ENCODE measurements around the gene UBAP2.

Gene UBAP2

DNA sequence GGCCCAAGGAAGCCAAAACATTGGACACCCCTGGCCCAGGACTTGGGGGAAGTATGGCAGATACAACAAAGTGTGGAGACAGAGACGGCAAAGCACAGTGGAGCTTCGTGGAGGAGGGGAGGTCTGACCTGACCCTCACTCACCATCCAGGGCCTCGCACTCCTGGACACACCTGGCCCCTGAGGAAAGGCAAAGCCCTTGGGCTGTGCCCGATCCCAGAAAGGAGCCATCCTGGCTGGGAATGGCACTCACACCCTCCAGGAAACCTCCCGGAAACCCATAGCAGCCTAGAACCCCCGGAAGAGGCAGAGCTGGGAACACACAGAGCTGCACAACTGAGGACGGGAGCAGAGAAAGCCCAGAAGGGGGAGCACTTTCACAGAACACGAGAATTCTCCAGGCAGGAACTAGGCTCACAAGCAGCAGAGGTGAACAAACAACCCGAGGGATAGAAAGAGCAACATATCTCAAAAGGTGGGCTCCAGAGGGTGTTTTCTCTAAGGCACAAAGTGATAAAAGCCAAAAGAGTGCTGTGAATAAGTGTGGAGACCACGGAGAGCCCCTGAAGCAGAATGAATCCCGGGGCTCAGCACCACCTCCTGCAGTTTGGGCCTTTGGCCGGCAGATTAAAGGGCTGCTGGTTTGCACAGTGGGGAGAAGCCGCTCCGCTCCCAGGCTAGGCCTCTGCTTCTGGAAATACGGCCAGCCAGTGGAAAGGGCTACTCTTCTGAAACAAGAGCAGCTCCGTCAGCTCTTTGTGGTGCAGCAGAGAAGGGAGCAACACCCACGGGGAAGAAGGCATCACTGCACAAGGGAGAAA, 123.5 kb downstream of the UBAP2 start:
- Histone ChIP-seq H3K14ac (ENCODE audit: low read length) (no peak overlapping the region), H2AFZ (ENCODE audit: low read length) (no peak overlapping the region), H2BK5ac (ENCODE audit: low read length) (no peak overlapping the region), H3K4me1 (ENCODE audit: control insufficient read depth in 2 of 2, insufficient read depth in 1 of 2, low read depth in 1 of 2, low read length in 2 of 2) (peaks cover 0 to 3% of the 10 kb centered on the region in 2 donors), H3K9ac (ENCODE audit: low read depth, low read length, poor library complexity) (no peak overlapping the region), H4K91ac (ENCODE audit: low read depth, low read length, poor library complexity) (no peak overlapping the region), H3K27me3 (ENCODE audit: control insufficient read depth in 3 of 3, insufficient read depth in 3 of 3, low read depth in 1 of 3, low read length in 3 of 3) (no peaks in the 10 kb centered on the region), H3K4me2 (ENCODE audit: insufficient read depth, low read length, poor library complexity, severe bottlenecking) (no peak overlapping the region), H2BK120ac (ENCODE audit: low read depth, low read length) (no peak overlapping the region), H2BK15ac (ENCODE audit: low read length) (no peak overlapping the region), H3K27ac (replicated peaks; ENCODE audit: low read length) (peak overlapping the region; percentile 36), H2BK12ac (ENCODE audit: low read length) (no peak overlapping the region), H4K8ac (ENCODE audit: low read depth, low read length) (no peak overlapping the region), H3K4me3 (ENCODE audit: low read length in 2 of 2) (no peak overlapping the region), H3K36me3 (replicated peaks in 1 of 2; ENCODE audit: control insufficient read depth in 2 of 2, insufficient read depth in 2 of 2, low read length in 2 of 2) (peaks cover 58 to 95% of the 10 kb centered on the region in 2 donors), H3K79me1 (ENCODE audit: low read depth, low read length) (peaks cover 3% of the 10 kb centered on the region), H3K23ac (ENCODE audit: low read depth, low read length, poor library complexity) (no peak overlapping the region), H3K4ac (ENCODE audit: low read length) (no peak overlapping the region), H2AK5ac (ENCODE audit: low read depth, low read length) (no peak overlapping the region), H3K9me3 (replicated peaks in 1 of 2; ENCODE audit: control insufficient read depth in 2 of 2, insufficient read depth in 1 of 2, low read depth in 1 of 2, low read length in 2 of 2) (no peaks in the 10 kb centered on the region), H3K18ac (ENCODE audit: low read length) (peak overlapping the region; percentile 20)
- DNase-seq (ENCODE audit: low spot score), result peak; percentile 58
- no CpG with 5 or more reads among the region's 17 CpGs for WGBS, 2 donors (ENCODE audit: extremely low coverage in 2 of 2, insufficient read length in 2 of 2, insufficient replicate concordance in 1 of 2)

- H4K8ac ChIP-seq (ENCODE audit: low read depth, low read length), result no peak overlapping the region
- no peak overlapping the region for H3K9ac ChIP-seq (ENCODE audit: low read depth, low read length, poor library complexity)
- DNase-seq (ENCODE audit: low spot score), result no peak
- WGBS, 2 donors (ENCODE audit: extremely low coverage in 2 of 2, insufficient read length in 2 of 2, insufficient replicate concordance in 1 of 2), result no CpG with 5 or more reads among the region's 14 CpGs
- peaks cover 0 to 3% of the 10 kb centered on the region in 2 donors for H3K4me1 ChIP-seq (ENCODE audit: control insufficient read depth in 2 of 2, insufficient read depth in 1 of 2, low read depth in 1 of 2, low read length in 2 of 2)
- H3K27me3 ChIP-seq (ENCODE audit: control insufficient read depth in 3 of 3, insufficient read depth in 3 of 3, low read depth in 1 of 3, low read length in 3 of 3), result no peaks in the 10 kb centered on the region
- H3K18ac ChIP-seq (ENCODE audit: low read length), result no peak overlapping the region
- H3K14ac ChIP-seq (ENCODE audit: low read length), result no peak overlapping the region
- H3K9me3 ChIP-seq (replicated peaks in 1 of 2; ENCODE audit: control insufficient read depth in 2 of 2, insufficient read depth in 1 of 2, low read depth in 1 of 2, low read length in 2 of 2), result no peaks in the 10 kb centered on the region
- H3K79me1 ChIP-seq (ENCODE audit: low read depth, low read length), result peaks cover 3% of the 10 kb centered on the region
- H3K4me3 ChIP-seq (ENCODE audit: low read length in 2 of 2), result no peak overlapping the region
- H4K91ac ChIP-seq (ENCODE audit: low read depth, low read length, poor library complexity), result no peak overlapping the region
- no peak overlapping the region for H3K27ac ChIP-seq (replicated peaks; ENCODE audit: low read length)
- no peak overlapping the region for H3K4ac ChIP-seq (ENCODE audit: low read length)
- peaks cover 63 to 99% of the 10 kb centered on the region in 2 donors for H3K36me3 ChIP-seq (replicated peaks in 1 of 2; ENCODE audit: control insufficient read depth in 2 of 2, insufficient read depth in 2 of 2, low read length in 2 of 2)
- H2BK5ac ChIP-seq (ENCODE audit: low read length), result peak overlapping the region; percentile 43
- H3K4me2 ChIP-seq (ENCODE audit: insufficient read depth, low read length, poor library complexity, severe bottlenecking), result no peak overlapping the region
- H2BK12ac ChIP-seq (ENCODE audit: low read length), result no peak overlapping the region
- peak overlapping the region; percentile 59 for H3K23ac ChIP-seq (ENCODE audit: low read depth, low read length, poor library complexity)
- no peak overlapping the region for H2BK15ac ChIP-seq (ENCODE audit: low read length)
- no peak overlapping the region for H2BK120ac ChIP-seq (ENCODE audit: low read depth, low read length)
- H2AFZ ChIP-seq (ENCODE audit: low read length), result no peak overlapping the region
- no peak overlapping the region for H2AK5ac ChIP-seq (ENCODE audit: low read depth, low read length)
These were observed 124.5 kb downstream of the UBAP2 start for GRCh38 chr9:33923998-33924701.

DNA sequence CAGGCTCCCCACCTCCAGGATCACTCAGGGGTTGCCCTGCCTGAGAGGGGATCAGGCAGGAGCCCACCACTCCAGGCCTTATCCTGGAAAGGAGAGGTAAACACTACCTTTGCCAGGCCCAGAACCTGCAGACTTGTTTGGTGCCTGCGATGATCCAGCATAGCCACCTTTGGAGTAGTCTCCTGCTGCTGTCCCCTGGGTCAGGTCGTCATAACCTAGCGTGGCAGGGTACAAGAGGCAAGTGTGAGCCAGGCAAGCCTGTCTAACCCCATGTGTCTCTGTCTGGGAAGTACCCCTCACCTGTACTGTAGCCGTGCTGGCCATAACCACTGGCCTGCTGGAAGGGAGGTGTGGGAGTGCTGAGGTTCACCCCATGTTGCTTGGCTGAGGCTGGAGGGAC, 125.6 kb downstream of the UBAP2 start:
- H3K14ac ChIP-seq (ENCODE audit: low read length), result no peak overlapping the region
- H2BK12ac ChIP-seq (ENCODE audit: low read length), result no peak overlapping the region
- H3K27ac ChIP-seq (replicated peaks; ENCODE audit: low read length), result no peak overlapping the region
- H3K9me3 ChIP-seq (replicated peaks in 1 of 2; ENCODE audit: control insufficient read depth in 2 of 2, insufficient read depth in 1 of 2, low read depth in 1 of 2, low read length in 2 of 2), result no peaks in the 10 kb centered on the region
- peaks cover 3% of the 10 kb centered on the region for H3K79me1 ChIP-seq (ENCODE audit: low read depth, low read length)
- DNase-seq (ENCODE audit: low spot score), result no peak
- H2BK120ac ChIP-seq (ENCODE audit: low read depth, low read length), result peak overlapping the region; percentile 76
- no peak overlapping the region for H2BK15ac ChIP-seq (ENCODE audit: low read length)
- H3K4me2 ChIP-seq (ENCODE audit: insufficient read depth, low read length, poor library complexity, severe bottlenecking), result no peak overlapping the region
- H3K27me3 ChIP-seq (ENCODE audit: control insufficient read depth in 3 of 3, insufficient read depth in 3 of 3, low read depth in 1 of 3, low read length in 3 of 3), result no peaks in the 10 kb centered on the region
- no peak overlapping the region for H3K18ac ChIP-seq (ENCODE audit: low read length)
- no CpG with 5 or more reads among the region's 4 CpGs for WGBS, 2 donors (ENCODE audit: extremely low coverage in 2 of 2, insufficient read length in 2 of 2, insufficient replicate concordance in 1 of 2)
- no peak overlapping the region for H3K23ac ChIP-seq (ENCODE audit: low read depth, low read length, poor library complexity)
- H3K36me3 ChIP-seq (replicated peaks in 1 of 2; ENCODE audit: control insufficient read depth in 2 of 2, insufficient read depth in 2 of 2, low read length in 2 of 2), result peaks cover 62 to 99% of the 10 kb centered on the region in 2 donors
- no peak overlapping the region for H3K4me3 ChIP-seq (ENCODE audit: low read length in 2 of 2)
- no peak overlapping the region for H3K9ac ChIP-seq (ENCODE audit: low read depth, low read length, poor library complexity)
- H4K91ac ChIP-seq (ENCODE audit: low read depth, low read length, poor library complexity), result no peak overlapping the region
- peaks cover 0 to 3% of the 10 kb centered on the region in 2 donors for H3K4me1 ChIP-seq (ENCODE audit: control insufficient read depth in 2 of 2, insufficient read depth in 1 of 2, low read depth in 1 of 2, low read length in 2 of 2)
- peak overlapping the region; percentile 13 for H2BK5ac ChIP-seq (ENCODE audit: low read length)
- no peak overlapping the region for H2AK5ac ChIP-seq (ENCODE audit: low read depth, low read length)
- peak overlapping the region; percentile 54 for H4K8ac ChIP-seq (ENCODE audit: low read depth, low read length)
- no peak overlapping the region for H3K4ac ChIP-seq (ENCODE audit: low read length)
- no peak overlapping the region for H2AFZ ChIP-seq (ENCODE audit: low read length)

Data from neuronal stem cell (in vitro differentiated cells).